ENCODE measurements around the gene CEP120.

Gene CEP120

DNA sequence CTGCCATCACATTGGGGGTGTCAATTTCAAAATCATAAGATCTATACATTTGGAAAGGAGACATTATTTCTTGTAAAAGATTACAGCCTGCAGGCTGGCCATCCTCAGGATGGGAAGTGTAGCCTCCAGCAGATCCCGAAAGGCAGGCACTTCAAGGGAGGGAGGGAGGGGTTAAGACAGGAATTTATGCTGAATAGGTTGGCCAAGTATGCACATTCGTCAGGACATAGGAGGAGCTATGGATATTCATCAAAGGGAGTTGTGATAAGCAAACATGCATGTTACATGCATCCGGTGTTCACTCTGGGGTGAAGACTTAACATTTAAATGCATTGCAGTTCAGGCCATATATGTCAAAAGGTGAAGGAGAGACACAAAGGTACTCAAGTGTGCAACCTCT, 119.4 kb downstream of the CEP120 start:
- TF ChIP-seq CTCF (IDR thresholded peaks at IDR 0.05; ENCODE audit: insufficient read depth, low read length, poor library complexity, severe bottlenecking) = no peak
- no peak overlapping the region for H3K4me3 ChIP-seq (replicated peaks; ENCODE audit: low read depth, low read length)
- H3K36me3 ChIP-seq (ENCODE audit: control insufficient read depth, insufficient read depth, low read length) = no peaks in the 10 kb centered on the region
- no peak for DNase-seq (ENCODE audit: extremely low read depth, insufficient read length)
- H3K27me3 ChIP-seq (replicated peaks; ENCODE audit: control insufficient read depth, insufficient read depth, low read length) = no peaks in the 10 kb centered on the region

DNA sequence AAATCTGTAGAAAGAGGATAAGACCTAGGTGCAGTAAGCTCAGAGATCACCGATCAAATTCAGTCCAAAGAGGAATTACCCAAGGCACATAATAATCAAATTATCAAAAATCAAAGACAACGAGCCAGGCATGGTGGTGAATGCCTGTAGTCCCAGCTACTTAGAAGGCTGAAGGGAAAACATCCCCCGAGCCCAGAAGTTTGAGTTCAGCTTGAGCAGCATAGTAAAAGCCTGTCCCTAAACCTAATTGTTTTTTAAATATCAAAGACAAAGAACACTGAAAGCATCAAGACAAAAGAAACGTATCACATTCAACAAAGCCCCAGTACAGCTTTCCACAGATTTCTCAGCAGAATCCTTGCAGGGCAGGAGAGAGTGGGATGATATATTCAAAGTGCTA, 122.9 kb downstream of the CEP120 start:
- H3K4me3 ChIP-seq (replicated peaks; ENCODE audit: low read depth, low read length) = no peak overlapping the region
- no peak for TF ChIP-seq CTCF (IDR thresholded peaks at IDR 0.05; ENCODE audit: insufficient read depth, low read length, poor library complexity, severe bottlenecking)
- no peaks in the 10 kb centered on the region for H3K36me3 ChIP-seq (ENCODE audit: control insufficient read depth, insufficient read depth, low read length)
- no peaks in the 10 kb centered on the region for H3K27me3 ChIP-seq (replicated peaks; ENCODE audit: control insufficient read depth, insufficient read depth, low read length)
- DNase-seq (ENCODE audit: extremely low read depth, insufficient read length) = no peak

DNA sequence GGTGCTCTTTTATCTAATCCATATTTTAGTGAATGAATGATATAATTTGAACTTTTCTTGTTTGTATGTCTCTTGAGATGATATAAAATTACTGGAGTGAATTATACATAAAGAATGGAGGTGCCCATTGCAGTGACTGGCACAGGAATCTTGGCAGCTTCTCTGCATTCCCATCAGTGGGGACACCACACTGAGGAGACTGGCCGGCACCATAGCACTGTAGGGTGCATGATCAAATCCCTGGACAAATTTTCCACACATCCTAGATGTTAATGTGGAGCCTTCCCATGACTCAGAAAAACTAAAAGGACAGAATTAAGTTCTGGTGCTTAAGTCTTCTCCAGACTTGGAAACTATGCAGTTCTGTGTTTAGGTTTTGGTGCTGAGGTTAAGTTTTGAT, 124.1 kb downstream of the CEP120 start:
- Histone ChIP-seq H3K4me3 (replicated peaks; ENCODE audit: low read depth, low read length) (no peak overlapping the region), H3K36me3 (ENCODE audit: control insufficient read depth, insufficient read depth, low read length) (no peaks in the 10 kb centered on the region), H3K27me3 (replicated peaks; ENCODE audit: control insufficient read depth, insufficient read depth, low read length) (no peaks in the 10 kb centered on the region)
- DNase-seq (ENCODE audit: extremely low read depth, insufficient read length) = no peak
- TF ChIP-seq CTCF (IDR thresholded peaks at IDR 0.05; ENCODE audit: insufficient read depth, low read length, poor library complexity, severe bottlenecking) = no peak

- Histone ChIP-seq H3K27me3 (replicated peaks; ENCODE audit: control insufficient read depth, insufficient read depth, low read length) (no peaks in the 10 kb centered on the region), H3K36me3 (ENCODE audit: control insufficient read depth, insufficient read depth, low read length) (no peaks in the 10 kb centered on the region), H3K4me3 (replicated peaks; ENCODE audit: low read depth, low read length) (no peak overlapping the region)
- DNase-seq (ENCODE audit: extremely low read depth, insufficient read length) = no peak
- no peak for TF ChIP-seq CTCF (IDR thresholded peaks at IDR 0.05; ENCODE audit: insufficient read depth, low read length, poor library complexity, severe bottlenecking)
Measured at GRCh38 chr5:123298335-123299030, 124.7 kb downstream of the CEP120 start.

DNA sequence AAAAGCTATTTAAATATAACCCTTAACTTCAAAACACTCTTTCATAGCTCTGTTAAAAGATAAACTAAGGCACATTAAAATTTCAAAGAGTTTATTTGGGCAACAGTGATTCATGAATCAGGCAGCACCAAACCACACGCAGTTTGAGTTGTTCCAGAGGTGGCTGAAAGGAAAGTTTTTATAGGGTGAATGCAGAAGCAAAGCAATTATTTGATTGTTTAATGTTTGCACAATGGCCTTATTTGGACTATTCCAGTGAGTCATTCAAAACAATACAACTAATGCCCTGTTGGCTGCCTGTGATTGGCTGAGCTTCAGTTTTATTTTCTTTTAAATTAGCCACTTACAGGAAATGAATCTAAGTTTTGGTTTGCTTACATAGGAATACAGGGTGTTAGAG, 125.3 kb downstream of the CEP120 start:
- no peak for DNase-seq (ENCODE audit: extremely low read depth, insufficient read length)
- no peak for TF ChIP-seq CTCF (IDR thresholded peaks at IDR 0.05; ENCODE audit: insufficient read depth, low read length, poor library complexity, severe bottlenecking)
- Histone ChIP-seq H3K4me3 (replicated peaks; ENCODE audit: low read depth, low read length) (no peak overlapping the region), H3K36me3 (ENCODE audit: control insufficient read depth, insufficient read depth, low read length) (no peaks in the 10 kb centered on the region), H3K27me3 (replicated peaks; ENCODE audit: control insufficient read depth, insufficient read depth, low read length) (no peaks in the 10 kb centered on the region)
